Dendritic cell treated with granulocyte-macrophage colony-stimulating factor and Interleukin-4, amounts not matched to agents 40 ng/mL and 50 ng/mL, for 4 days (primary cell): Measurements from ENCODE around the gene CBLC.

ENCODE experiments used
- H3K27ac Mint-ChIP-seq: one replicate; pipeline ENCODE4 v1.8.0; 2022; ENCODE audit warnings: mild to moderate bottlenecking, mixed read lengths
- H3K27me3 Mint-ChIP-seq: one replicate; pipeline ENCODE4 v1.8.0; 2022; ENCODE audit warnings: mild to moderate bottlenecking, mixed read lengths
- H3K36me3 Mint-ChIP-seq: one replicate; pipeline ENCODE4 v1.8.0; 2022; ENCODE audit warnings: low read depth, mixed read lengths
- H3K4me1 Mint-ChIP-seq: one replicate; pipeline ENCODE4 v1.8.0; 2022; ENCODE audit warnings: low read depth, mixed read lengths
- H3K4me3 Mint-ChIP-seq: one replicate; pipeline ENCODE4 v1.8.0; 2022; ENCODE audit warnings: mild to moderate bottlenecking, moderate library complexity, mixed read lengths
- H3K9me3 Mint-ChIP-seq: one replicate; pipeline ENCODE4 v1.8.0; 2022; ENCODE audit warnings: mixed read lengths
- intact Hi-C: fragments of 100-400 bp; cut with micrococcal nuclease; formaldehyde crosslinking; loops from one replicate; pipeline ENCODE4 v1.15.0; 2022

Gene CBLC

DNA sequence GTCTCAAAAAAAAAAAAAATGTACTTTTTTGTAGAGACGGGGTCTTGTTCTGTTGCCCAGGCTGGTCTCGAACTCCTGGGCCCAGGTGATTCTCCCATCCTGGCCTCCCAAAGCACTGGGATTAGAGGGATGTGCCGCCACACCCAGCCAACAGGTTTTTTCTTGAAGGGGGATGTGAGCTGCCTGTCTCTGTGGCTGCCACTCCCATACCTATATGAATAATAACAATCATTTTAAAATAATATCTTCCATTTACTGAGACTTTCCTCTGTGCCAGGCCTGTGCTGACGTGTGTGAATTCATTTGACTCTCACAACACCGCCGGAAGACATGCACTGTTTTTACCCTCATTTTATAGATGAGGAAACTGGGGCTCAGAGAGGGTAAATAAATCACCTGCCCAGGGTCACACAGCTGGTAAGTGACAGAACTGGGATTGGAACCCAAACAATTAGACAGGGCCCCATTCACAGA is 36.4 kb upstream of the CBLC start:
- Mint-ChIP-seq H3K27me3 (no peaks in the 10 kb centered on the region), H3K36me3 (no peaks in the 10 kb centered on the region), H3K4me1 (peaks cover 90% of the 10 kb centered on the region), H3K9me3 (no peaks in the 10 kb centered on the region), H3K27ac (peak overlapping the region; percentile 92), H3K4me3 (no peak overlapping the region)
- intact Hi-C loops, result no loop called here

DNA sequence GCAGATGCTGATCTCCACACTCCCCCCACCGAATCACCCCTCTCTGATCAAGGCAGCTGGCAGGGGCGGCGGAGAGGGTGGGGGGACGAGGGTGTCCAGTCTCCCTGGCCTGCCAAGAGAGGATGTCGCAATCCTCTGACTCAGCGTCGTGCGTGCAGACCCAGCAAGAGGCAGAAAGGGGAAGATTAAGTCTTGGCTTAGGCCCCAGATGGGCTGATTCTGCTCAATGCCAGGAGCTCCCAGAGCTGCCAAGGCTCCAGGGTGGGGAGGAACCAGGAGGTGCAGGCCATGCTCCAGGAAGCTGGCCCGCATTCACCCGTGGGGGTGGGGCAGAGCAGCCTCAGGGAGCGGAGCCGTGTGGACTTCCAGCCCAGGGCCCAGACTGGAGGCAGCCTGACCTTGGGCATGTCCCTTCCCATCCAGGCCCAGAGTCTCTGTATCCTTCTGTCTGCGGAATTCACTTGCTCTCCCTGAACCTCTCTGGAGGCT is 35.8 kb upstream of the CBLC start:
- Mint-ChIP-seq H3K27me3 (no peaks in the 10 kb centered on the region), H3K4me3 (peak overlapping the region; percentile 76), H3K36me3 (no peaks in the 10 kb centered on the region), H3K4me1 (peaks cover 90% of the 10 kb centered on the region), H3K27ac (peak overlapping the region; percentile 92), H3K9me3 (no peaks in the 10 kb centered on the region)
- intact Hi-C loops, result no loop called here

DNA sequence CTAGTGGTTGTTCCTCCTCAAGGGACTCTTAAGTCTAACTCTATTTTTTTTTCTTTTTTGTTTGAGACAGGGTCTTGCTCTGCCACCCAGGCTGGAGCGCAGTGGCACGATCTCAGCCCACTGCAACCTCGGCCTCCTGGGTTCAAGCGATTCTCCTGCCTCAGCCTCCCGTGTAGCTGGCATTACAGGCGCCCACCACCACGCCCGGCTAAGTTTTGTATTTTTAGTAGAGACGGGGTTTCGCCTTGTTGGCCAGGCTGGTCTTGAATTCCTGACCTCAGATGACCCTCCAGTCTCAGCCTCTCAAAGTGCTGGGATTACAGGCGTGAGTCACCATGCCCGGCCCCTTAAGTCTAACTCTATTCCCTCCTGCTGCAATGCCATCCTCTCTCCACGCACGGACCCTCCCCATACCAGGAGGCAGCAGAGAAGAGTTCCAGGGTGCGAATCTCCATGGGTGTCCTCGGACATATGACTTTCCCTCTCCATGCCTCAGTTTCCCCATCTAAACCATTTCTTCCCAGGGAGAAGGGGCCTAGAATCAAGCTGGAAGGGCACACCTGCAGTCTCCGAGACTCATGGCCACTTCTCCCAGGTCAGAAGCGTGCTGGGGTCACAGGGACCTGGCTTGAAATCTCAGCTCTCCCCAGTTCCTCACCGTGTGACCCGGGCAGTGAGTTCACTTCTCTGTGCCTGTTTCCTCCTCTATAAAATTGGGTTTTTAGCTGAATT is 35.2 kb upstream of the CBLC start:
- H3K27me3 Mint-ChIP-seq, result no peaks in the 10 kb centered on the region
- intact Hi-C loops, result no loop called here
- no peaks in the 10 kb centered on the region for H3K36me3 Mint-ChIP-seq
- H3K4me3 Mint-ChIP-seq, result peak overlapping the region; percentile 76
- peak overlapping the region; percentile 92 for H3K27ac Mint-ChIP-seq
- H3K4me1 Mint-ChIP-seq, result peaks cover 90% of the 10 kb centered on the region
- H3K9me3 Mint-ChIP-seq, result no peaks in the 10 kb centered on the region

DNA sequence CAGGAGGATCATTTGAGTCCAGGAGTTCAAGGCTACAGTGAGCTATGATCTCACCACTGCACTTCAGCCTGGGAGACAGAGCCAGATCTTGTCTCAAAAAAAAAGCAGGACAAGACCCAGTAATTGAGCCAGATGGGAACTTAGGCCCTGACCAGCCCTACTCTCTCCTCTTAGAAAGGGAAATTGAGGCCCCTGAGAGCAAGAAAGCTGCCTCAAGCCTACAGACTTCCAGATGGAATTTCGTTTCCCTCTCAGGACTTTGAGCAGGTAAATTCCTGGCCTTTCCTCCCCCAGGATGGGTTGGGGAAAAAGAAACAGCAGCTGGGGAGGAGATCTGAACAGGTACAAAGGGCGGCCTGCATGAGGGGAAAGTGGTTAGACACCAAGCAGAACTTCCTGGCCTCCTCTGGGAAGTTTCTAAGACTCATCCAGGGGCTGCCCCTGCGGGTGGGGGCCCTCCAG is 32.8 kb upstream of the CBLC start:
- H3K36me3 Mint-ChIP-seq, result peaks cover 20% of the 10 kb centered on the region
- intact Hi-C loops, result no loop called here
- H3K4me3 Mint-ChIP-seq, result peak overlapping the region; percentile 79
- H3K9me3 Mint-ChIP-seq, result no peaks in the 10 kb centered on the region
- peak overlapping the region; percentile 93 for H3K27ac Mint-ChIP-seq
- peaks cover 73% of the 10 kb centered on the region for H3K4me1 Mint-ChIP-seq
- H3K27me3 Mint-ChIP-seq, result no peaks in the 10 kb centered on the region

DNA sequence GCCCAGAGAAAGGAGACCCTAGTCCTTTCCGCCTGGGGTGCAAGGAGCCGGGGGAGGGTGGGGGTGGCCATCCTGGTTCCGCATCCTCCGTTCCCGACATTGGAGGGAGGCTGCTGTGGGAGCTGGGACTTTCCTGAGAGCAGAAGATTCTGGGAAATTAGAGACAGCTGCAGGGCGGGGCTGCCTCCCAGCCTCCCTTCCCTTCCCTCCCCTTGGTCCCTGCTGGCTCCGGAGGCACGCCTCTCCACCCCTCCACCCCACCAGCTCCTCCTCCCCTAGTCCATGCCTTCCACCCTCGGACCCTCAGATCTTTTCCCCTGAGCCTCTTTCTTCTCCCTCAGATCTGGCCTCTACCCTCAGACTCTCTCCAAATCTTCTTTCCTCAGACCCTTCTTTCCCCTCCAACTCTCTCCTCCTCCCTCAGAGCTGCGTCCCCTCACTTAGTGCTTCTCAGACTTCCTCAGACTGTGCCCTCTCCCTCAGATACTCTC is 32.3 kb upstream of the CBLC start:
- Mint-ChIP-seq H3K4me1 (peaks cover 69% of the 10 kb centered on the region), H3K4me3 (peak overlapping the region; percentile 79), H3K36me3 (peaks cover 25% of the 10 kb centered on the region), H3K27ac (peak overlapping the region; percentile 93), H3K9me3 (no peaks in the 10 kb centered on the region), H3K27me3 (no peaks in the 10 kb centered on the region)
- intact Hi-C loops, result no loop called here

DNA sequence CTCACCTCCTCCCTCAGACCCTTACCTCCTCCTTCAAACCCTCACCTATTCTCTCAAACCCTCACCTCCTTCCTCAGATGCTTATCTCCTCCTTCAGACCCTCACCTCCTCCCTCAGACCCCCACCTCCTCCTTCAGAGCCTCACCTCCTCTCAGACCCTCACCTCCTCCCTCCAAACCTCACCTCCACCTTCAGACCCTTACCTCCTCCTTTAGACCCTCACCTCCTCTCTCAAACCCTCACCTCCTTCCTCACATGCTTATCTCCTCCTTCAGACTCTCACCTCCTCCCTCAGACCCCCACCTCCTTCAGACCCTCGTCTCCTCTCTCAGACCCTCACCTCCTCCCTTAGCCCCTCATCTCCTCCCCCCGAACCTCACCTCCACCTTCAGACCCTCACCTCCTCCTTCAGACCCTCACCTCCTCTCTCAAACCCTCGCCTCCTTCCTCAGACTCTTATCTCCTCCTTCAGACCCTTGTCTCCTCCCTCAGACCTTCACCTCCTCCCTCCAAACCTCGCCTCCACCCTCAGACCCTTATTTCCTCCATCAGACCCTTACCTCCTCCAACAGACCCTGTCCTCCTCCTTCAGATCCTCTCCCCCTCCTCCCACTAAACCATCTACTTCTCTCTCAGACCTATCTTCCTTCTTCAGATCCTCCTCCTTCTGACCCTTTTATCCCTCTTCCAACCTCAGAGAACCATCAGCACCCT is 31.6 kb upstream of the CBLC start:
- Mint-ChIP-seq H3K27ac (peak overlapping the region; percentile 93), H3K9me3 (no peaks in the 10 kb centered on the region), H3K4me1 (peaks cover 69% of the 10 kb centered on the region), H3K4me3 (peak overlapping the region; percentile 79), H3K27me3 (no peaks in the 10 kb centered on the region), H3K36me3 (peaks cover 31% of the 10 kb centered on the region)
- intact Hi-C loops, result no loop called here

DNA sequence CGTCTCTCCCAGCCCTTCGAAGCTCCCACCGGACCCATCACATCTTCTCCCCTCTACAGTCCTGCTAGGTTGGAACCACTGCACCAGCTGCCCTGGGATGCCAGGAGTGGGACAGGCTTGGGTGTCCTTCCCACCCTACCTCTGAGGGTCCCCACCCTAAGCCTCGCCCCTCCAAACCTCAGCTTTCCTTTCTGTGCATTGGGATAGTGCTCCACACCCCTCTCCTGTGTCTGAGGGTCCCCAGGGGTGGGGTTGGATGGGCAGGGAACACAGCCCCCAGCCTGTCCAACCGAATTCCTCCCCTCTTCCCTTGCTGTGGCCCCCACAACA is 31.1 kb upstream of the CBLC start:
- intact Hi-C loops, result no loop called here
- H3K27ac Mint-ChIP-seq, result peak overlapping the region; percentile 93

DNA sequence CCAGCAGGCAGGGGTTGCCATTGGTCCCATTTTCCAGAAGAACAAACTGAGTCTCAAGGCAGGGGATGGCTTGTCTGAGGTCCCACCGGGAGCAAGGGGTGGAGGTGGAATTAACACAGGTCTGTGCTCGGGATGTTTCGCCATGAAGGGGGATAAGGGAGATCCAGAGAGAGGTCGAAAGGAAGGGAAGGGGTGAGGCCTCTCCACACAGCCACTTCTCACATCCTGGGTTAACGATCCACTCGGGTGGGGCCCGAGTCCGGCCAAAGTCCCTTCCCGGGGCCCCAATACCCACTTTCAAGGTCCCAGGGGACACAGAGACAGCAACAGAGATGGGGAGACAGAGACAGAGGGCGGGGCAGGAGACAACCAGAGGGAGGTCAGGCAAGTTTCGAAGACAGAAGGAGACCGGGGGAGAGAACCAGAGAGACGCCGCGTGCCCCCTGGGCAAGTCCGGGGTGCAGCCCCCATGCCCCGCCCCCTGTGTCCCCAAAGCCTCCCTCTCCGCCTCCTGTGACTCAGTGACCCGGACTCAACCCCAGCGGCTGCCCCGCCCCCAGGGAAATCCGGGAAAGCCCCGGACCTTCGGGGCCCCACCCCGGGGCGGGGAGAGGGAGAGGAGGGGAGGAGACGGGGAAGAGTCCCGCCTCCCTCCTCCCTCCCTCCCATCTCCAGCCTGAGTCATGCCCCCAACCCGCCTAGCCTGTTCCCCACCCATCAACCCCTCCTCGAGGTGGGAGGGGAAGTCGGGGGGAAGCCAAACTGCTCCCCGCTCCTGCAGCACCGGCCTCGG is 30.5 kb upstream of the CBLC start:
- H3K36me3 Mint-ChIP-seq, result peaks cover 42% of the 10 kb centered on the region
- H3K4me1 Mint-ChIP-seq, result peaks cover 69% of the 10 kb centered on the region
- H3K4me3 Mint-ChIP-seq, result peak overlapping the region; percentile 79
- H3K27me3 Mint-ChIP-seq, result no peaks in the 10 kb centered on the region
- intact Hi-C loops, result no loop called here
- H3K27ac Mint-ChIP-seq, result peak overlapping the region; percentile 93
- H3K9me3 Mint-ChIP-seq, result no peaks in the 10 kb centered on the region

More for the DNA sequence above, 31.1 kb upstream of the CBLC start:
- Mint-ChIP-seq H3K4me3 (peak overlapping the region; percentile 79), H3K36me3 (peaks cover 37% of the 10 kb centered on the region), H3K9me3 (no peaks in the 10 kb centered on the region), H3K27me3 (no peaks in the 10 kb centered on the region), H3K4me1 (peaks cover 69% of the 10 kb centered on the region)

DNA sequence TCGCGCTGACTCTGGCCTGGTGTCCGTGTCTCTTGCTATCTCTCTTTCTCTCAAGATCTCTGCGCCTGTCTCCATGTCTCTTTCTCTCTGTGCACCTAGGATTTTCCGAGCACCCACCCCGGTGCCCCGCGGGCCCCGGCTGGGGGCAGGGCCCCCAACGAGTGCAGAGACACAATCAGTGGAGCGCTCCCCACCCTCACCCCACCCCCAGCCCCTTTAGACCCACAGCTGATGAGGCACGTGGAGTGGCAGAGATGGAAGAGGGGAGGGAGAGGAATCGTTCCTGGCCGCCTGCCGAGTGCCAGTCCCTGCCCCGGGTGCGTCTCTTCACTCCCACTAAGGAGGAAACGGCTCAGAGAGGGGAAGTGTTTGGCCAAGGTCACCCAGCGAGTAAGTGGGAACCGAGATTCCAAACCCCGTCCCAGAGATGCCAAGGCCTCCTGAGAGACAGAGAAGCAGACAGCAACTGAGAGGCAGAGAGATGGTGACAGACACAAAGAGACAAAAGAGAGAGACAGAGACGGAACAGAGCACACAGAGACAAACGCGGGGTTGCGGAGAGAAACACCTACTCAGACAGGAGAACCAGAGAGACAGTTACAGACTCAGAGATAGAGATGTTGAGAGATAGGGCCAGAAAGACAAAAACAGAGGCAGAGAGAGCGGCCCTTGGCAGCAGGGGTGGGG is 29.8 kb upstream of the CBLC start:
- peaks cover 50% of the 10 kb centered on the region for H3K36me3 Mint-ChIP-seq
- H3K4me3 Mint-ChIP-seq, result peak overlapping the region; percentile 79
- intact Hi-C loops, result loop anchor here (2.0 kb wide), 2 partner anchors 23 kb away; no protein-coding TSS in a partner anchor
- H3K9me3 Mint-ChIP-seq, result no peaks in the 10 kb centered on the region
- H3K27ac Mint-ChIP-seq, result peak overlapping the region; percentile 93
- H3K27me3 Mint-ChIP-seq, result no peaks in the 10 kb centered on the region
- H3K4me1 Mint-ChIP-seq, result peaks cover 68% of the 10 kb centered on the region

DNA sequence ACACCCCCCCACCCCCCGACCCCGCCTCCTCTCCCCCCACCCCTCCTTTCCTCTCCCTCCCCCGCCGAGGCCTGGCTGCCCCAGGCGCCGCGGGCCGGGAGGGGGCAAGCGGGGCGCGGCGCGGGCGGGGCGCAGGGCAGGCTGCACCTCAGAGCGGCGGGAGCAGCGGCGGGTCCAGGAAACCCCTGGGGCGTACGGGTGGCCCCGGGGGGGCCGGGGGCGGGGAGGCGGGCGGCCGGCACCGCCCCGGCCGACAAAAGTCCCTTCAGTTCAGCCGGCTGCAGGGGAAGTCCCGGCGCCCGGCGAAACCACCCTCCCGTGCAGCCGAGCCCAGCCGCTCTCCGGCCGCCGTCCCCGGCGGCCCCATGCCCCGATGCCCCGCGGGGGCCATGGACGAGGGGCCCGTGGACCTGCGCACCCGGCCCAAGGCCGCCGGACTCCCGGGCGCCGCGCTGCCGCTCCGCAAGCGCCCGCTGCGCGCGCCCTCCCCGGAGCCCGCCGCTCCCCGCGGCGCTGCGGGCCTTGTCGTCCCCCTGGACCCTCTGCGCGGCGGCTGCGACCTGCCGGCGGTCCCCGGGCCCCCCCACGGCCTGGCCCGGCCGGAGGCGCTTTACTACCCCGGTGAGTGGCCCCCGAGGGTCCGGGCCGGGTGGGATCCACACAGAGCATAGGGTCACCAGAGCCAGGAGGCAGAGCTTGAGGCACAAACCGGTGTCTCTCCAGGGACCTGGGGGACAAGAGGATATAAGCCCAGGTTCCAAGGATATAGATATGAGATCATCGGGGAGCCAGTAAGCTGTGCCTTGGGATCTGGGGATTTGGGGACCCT is 29.1 kb upstream of the CBLC start, which contains the start of gene BCL3:
BCL3 (plus strand) TSS at position 283 of the 829 bp plus-strand sequence; CDS start at position 366, 83 bp downstream.
- no peaks in the 10 kb centered on the region for H3K9me3 Mint-ChIP-seq
- H3K36me3 Mint-ChIP-seq, result peaks cover 57% of the 10 kb centered on the region
- intact Hi-C loops, result loop anchor here (2.0 kb wide), 2 partner anchors 22 to 24 kb away; no protein-coding TSS in a partner anchor
- peak within 1 kb of the TSS; percentile 97 for H3K27ac Mint-ChIP-seq
- H3K4me3 Mint-ChIP-seq, result peak within 1 kb of the TSS; percentile 97
- peaks cover 62% of the 10 kb centered on the region for H3K4me1 Mint-ChIP-seq
- no peaks in the 10 kb centered on the region for H3K27me3 Mint-ChIP-seq

DNA sequence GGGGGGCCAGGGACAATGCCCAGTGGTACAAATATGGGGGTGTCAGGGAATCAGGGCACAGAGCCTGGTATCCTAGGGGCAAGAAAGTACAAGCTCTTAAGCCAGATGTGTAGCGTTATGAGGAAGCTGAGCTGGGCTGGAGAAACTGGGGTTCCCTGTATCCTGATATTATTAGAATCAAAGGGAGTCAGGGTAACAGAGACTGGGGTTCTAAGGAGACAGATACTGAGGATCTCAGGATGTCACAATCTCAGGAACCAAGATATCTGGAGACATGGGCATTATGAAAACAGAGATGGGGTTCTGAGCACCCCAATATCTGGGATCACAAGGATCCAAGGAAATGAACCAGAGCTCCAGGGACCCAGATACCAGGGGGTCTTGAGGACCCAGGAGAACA is 28.4 kb upstream of the CBLC start:
- intact Hi-C loops, result loop anchor here (2.0 kb wide), 2 partner anchors 22 to 24 kb away; no protein-coding TSS in a partner anchor
- Mint-ChIP-seq H3K9me3 (no peaks in the 10 kb centered on the region), H3K36me3 (peaks cover 64% of the 10 kb centered on the region), H3K27me3 (no peaks in the 10 kb centered on the region), H3K4me1 (peaks cover 62% of the 10 kb centered on the region), H3K4me3 (peak overlapping the region; percentile 97), H3K27ac (peak overlapping the region; percentile 97)

DNA sequence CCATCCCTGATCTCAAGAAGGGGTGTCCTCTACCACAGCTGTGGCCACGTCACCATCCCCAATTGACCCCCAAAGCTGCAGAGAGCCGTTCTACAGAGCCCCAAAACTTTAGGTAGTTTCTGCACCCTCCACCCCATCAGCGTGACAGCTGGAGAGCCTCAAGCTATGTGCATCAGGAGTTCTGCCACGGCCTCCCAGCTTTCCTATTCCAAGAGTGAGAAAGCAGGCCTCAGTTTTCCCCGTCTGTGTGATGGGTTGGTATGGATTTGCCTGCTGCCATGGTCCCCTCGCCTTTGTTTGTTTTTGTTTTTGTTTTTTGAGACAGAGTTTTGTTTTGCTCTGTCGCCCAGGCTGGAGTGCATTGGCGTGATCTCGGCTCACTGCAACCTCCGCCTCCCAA is 27.7 kb upstream of the CBLC start:
- peak overlapping the region; percentile 97 for H3K27ac Mint-ChIP-seq
- H3K9me3 Mint-ChIP-seq, result no peaks in the 10 kb centered on the region
- peak overlapping the region; percentile 97 for H3K4me3 Mint-ChIP-seq
- peaks cover 71% of the 10 kb centered on the region for H3K36me3 Mint-ChIP-seq
- H3K4me1 Mint-ChIP-seq, result peaks cover 62% of the 10 kb centered on the region
- intact Hi-C loops, result loop anchor here (2.0 kb wide), 2 partner anchors 21 to 25 kb away; no protein-coding TSS in a partner anchor
- no peaks in the 10 kb centered on the region for H3K27me3 Mint-ChIP-seq
